Karpas-422 (cell line): ENCODE results near the gene GIPC1. TPM values are rescaled to one million over a fixed set of nuclear protein-coding genes. Genes with fewer than 3 reads are reported as not detected.

Source experiments
- DNase-seq: peaks from one replicate; pipeline ENCODE4 v3.0.0-alpha.2; 2015
- H2AFZ ChIP-seq: fragments of 200-600 bp; sonication (generic); 2 replicates; pipeline ENCODE4 v1.6.1; 2014; ENCODE audit warnings: antibody characterized with exemption, low read length, mixed read lengths
- H3K27ac ChIP-seq: fragments of 200-600 bp; sonication (generic); 2 replicates; pipeline ENCODE4 v1.5.1; 2014; ENCODE audit warnings: mild to moderate bottlenecking, low read length, moderate library complexity
- H3K27me3 ChIP-seq: fragments of 200-600 bp; sonication (generic); 2 replicates; pipeline ENCODE4 v1.6.1; 2014; ENCODE audit warnings: low read length, mixed read lengths
- H3K36me3 ChIP-seq: fragments of 200-600 bp; sonication (generic); 2 replicates; pipeline ENCODE4 v1.6.1; 2014; ENCODE audit warnings: low read length, mixed read lengths; ENCODE audit not compliant: insufficient read depth
- H3K4me1 ChIP-seq: fragments of 200-600 bp; sonication (generic); 2 replicates; pipeline ENCODE4 v1.6.1; 2014; ENCODE audit warnings: mild to moderate bottlenecking, low read length, mixed read lengths
- H3K4me2 ChIP-seq: fragments of 200-600 bp; sonication (generic); 2 replicates; pipeline ENCODE4 v1.6.1; 2014; ENCODE audit warnings: low read length, low read depth, mild to moderate bottlenecking; ENCODE audit not compliant: poor library complexity, severe bottlenecking
- H3K4me3 ChIP-seq: fragments of 200-600 bp; sonication (generic); 2 replicates; pipeline ENCODE4 v1.5.1; 2014; ENCODE audit warnings: mild to moderate bottlenecking, antibody characterized with exemption, low read length, mixed read lengths
- H3K79me2 ChIP-seq: fragments of 200-600 bp; sonication (generic); 2 replicates; pipeline ENCODE4 v1.6.1; 2014; ENCODE audit warnings: mild to moderate bottlenecking, low read length, mixed read lengths
- H3K9ac ChIP-seq: fragments of 200-600 bp; sonication (generic); 2 replicates; pipeline ENCODE4 v1.6.0; 2014; ENCODE audit warnings: low read length
- H3K9me2 ChIP-seq: fragments of 200-600 bp; sonication (generic), shearing (Covaris generic); replicated peaks from 2 replicates; pipeline ENCODE4 v1.6.0; 2014; ENCODE audit warnings: mild to moderate bottlenecking, low read length, moderate library complexity; ENCODE audit not compliant: insufficient read depth
- H3K9me3 ChIP-seq: fragments of 300-700, 200-600 bp; sonication (generic); 2 replicates; pipeline ENCODE4 v1.6.1; 2014; ENCODE audit warnings: low read length, mixed read lengths
- H4K20me1 ChIP-seq: fragments of 200-600 bp; sonication (generic); 2 replicates; pipeline ENCODE4 v1.6.1; 2014; ENCODE audit warnings: mild to moderate bottlenecking, antibody characterized with exemption, low read length, low read depth; ENCODE audit not compliant: insufficient read depth
- total RNA-seq: library from RNA; depleted of rRNA; stranded (reverse); fragments of >200 nt; shearing (Covaris generic); gene quantifications from 2 replicates; pipeline ENCODE4 v1.2.3, GENCODE V29; 2014; ENCODE audit warnings: low replicate concordance

Gene GIPC1
- total RNA-seq, 1 experiment from 2014 or later, result 1.9 TPM

GRCh38 chr19:14435320-14436050 lies 60.4 kb downstream of the GIPC1 start:
- H3K9ac ChIP-seq, result no peak overlapping the region

GRCh38 chr19:14434543-14435319 lies 61.2 kb downstream of the GIPC1 start:
- Histone ChIP-seq H4K20me1 (no peaks in the 10 kb centered on the region), H3K9me2 (no peaks in the 10 kb centered on the region), H3K4me2 (peak overlapping the region; percentile 83), H3K9me3 (no peaks in the 10 kb centered on the region), H3K27me3 (no peaks in the 10 kb centered on the region), H3K4me1 (peaks cover 29% of the 10 kb centered on the region), H3K27ac (no peak overlapping the region), H3K36me3 (no peaks in the 10 kb centered on the region), H3K4me3 (peak overlapping the region; percentile 88; the same call in 1 of the 2 replicates), H3K79me2 (peaks cover 50% of the 10 kb centered on the region), H3K9ac (peak overlapping the region; percentile 85), H2AFZ (no peak overlapping the region)
- no peak for DNase-seq

More at GRCh38 chr19:14435320-14436050, 60.4 kb downstream of the GIPC1 start:
- Histone ChIP-seq H2AFZ (no peak overlapping the region), H3K9me3 (no peaks in the 10 kb centered on the region), H3K4me3 (no peak overlapping the region), H3K79me2 (peaks cover 57% of the 10 kb centered on the region), H3K4me2 (no peak overlapping the region), H3K27ac (no peak overlapping the region), H3K9me2 (no peaks in the 10 kb centered on the region), H3K27me3 (no peaks in the 10 kb centered on the region), H4K20me1 (no peaks in the 10 kb centered on the region), H3K36me3 (no peaks in the 10 kb centered on the region), H3K4me1 (peaks cover 37% of the 10 kb centered on the region)
- DNase-seq, result no peak

GRCh38 chr19:14433554-14434501 lies 62.1 kb downstream of the GIPC1 start:
- Histone ChIP-seq H3K4me2 (peak overlapping the region; percentile 83), H3K36me3 (no peaks in the 10 kb centered on the region), H3K9ac (peak overlapping the region; percentile 85), H3K4me3 (peak overlapping the region; percentile 88), H2AFZ (peak overlapping the region; percentile 28; the same call in 1 of the 2 replicates), H3K9me2 (no peaks in the 10 kb centered on the region), H3K9me3 (no peaks in the 10 kb centered on the region), H4K20me1 (no peaks in the 10 kb centered on the region), H3K79me2 (peaks cover 43% of the 10 kb centered on the region), H3K27me3 (no peaks in the 10 kb centered on the region), H3K4me1 (peaks cover 21% of the 10 kb centered on the region), H3K27ac (peak overlapping the region; percentile 65)
- DNase-seq, result peak; percentile 69

- Histone ChIP-seq H3K27ac (peak within 1 kb of the TSS; percentile 65), H3K9me2 (no peaks in the 10 kb centered on the region), H3K4me3 (peak within 1 kb of the TSS; percentile 88), H3K9ac (peak within 1 kb of the TSS; percentile 85), H3K4me2 (peak within 1 kb of the TSS; percentile 83), H4K20me1 (no peaks in the 10 kb centered on the region), H3K79me2 (peaks cover 35% of the 10 kb centered on the region), H3K27me3 (no peaks in the 10 kb centered on the region), H3K36me3 (no peaks in the 10 kb centered on the region), H3K4me1 (peaks cover 21% of the 10 kb centered on the region), H2AFZ (peak within 1 kb of the TSS; percentile 72), H3K9me3 (no peaks in the 10 kb centered on the region)
- DNase-seq, result peak; percentile 84
These were observed 63.0 kb downstream of the GIPC1 start, which contains the start of gene PKN1 for GRCh38 chr19:14432791-14433553. PKN1 (plus strand) TSS chr19:14433306; CDS start chr19:14433522, 216 bp downstream.

GRCh38 chr19:14430712-14431111 lies 65.2 kb downstream of the GIPC1 start:
- H3K9me3 ChIP-seq, result no peaks in the 10 kb centered on the region
- H3K9ac ChIP-seq, result no peak overlapping the region
- DNase-seq, result peak; percentile 34
- H4K20me1 ChIP-seq, result no peaks in the 10 kb centered on the region
- no peak overlapping the region for H3K4me3 ChIP-seq
- H3K79me2 ChIP-seq, result peaks cover 21% of the 10 kb centered on the region
- peaks cover 21% of the 10 kb centered on the region for H3K4me1 ChIP-seq
- no peaks in the 10 kb centered on the region for H3K36me3 ChIP-seq
- H3K27me3 ChIP-seq, result no peaks in the 10 kb centered on the region
- no peak overlapping the region for H2AFZ ChIP-seq
- H3K4me2 ChIP-seq, result no peak overlapping the region
- no peak overlapping the region for H3K27ac ChIP-seq
- H3K9me2 ChIP-seq, result no peaks in the 10 kb centered on the region

GRCh38 chr19:14428882-14429416 lies 67.0 kb downstream of the GIPC1 start:
- no peaks in the 10 kb centered on the region for H3K9me2 ChIP-seq
- H3K4me2 ChIP-seq, result no peak overlapping the region
- DNase-seq, result peak; percentile 27
- H3K36me3 ChIP-seq, result no peaks in the 10 kb centered on the region
- no peaks in the 10 kb centered on the region for H3K27me3 ChIP-seq
- peaks cover 6% of the 10 kb centered on the region for H3K79me2 ChIP-seq
- no peak overlapping the region for H3K9ac ChIP-seq
- H3K9me3 ChIP-seq, result no peaks in the 10 kb centered on the region
- no peak overlapping the region for H2AFZ ChIP-seq
- H3K4me1 ChIP-seq, result peaks cover 11% of the 10 kb centered on the region
- no peak overlapping the region for H3K4me3 ChIP-seq
- H4K20me1 ChIP-seq, result no peaks in the 10 kb centered on the region
- H3K27ac ChIP-seq, result no peak overlapping the region
